GM10248 (cell line): ENCODE measurements around the gene NUP93.
"Not testable (repeated sequence)": the region's sequence is repeated elsewhere in the genome, so short reads cannot be mapped to it uniquely, and the experiment has no call there.

Experiments
- CTCF ChIA-PET: fragments of 300-600 bp; sonication (Branson Sonifier 250); formaldehyde crosslinking; extraction: SDS; loops from one replicate; lab custom pipeline; 2021; ENCODE audit warnings: antibody characterized with exemption; lab: Yijun Ruan, JAX
- POLR2A ChIA-PET: fragments of 350-650 bp; sonication (Branson Sonifier 250); formaldehyde crosslinking; extraction: SDS; loops from one replicate; lab custom pipeline; 2020; ENCODE audit warnings: antibody characterized with exemption; lab: Yijun Ruan, JAX
- DNase-seq: peaks from one replicate; pipeline ENCODE4 v3.0.0; 2012; ENCODE audit errors: extremely low spot score
- CTCF ChIP-seq: IDR thresholded peaks from 2 replicates; pipeline ENCODE4 v1.5.1; 2012; ENCODE audit warnings: mild to moderate bottlenecking, low read depth; ENCODE audit errors: extremely low read depth, missing control alignments, control extremely low read depth

Gene NUP93

GRCh38 chr16:56810954-56811353, 81.0 kb downstream of the NUP93 start:
- ChIA-PET POLR2A (no interaction called here), CTCF (no interaction called here)
- TF ChIP-seq CTCF: no peak
- DNase-seq: no peak

- DNase-seq, POLR2A ChIA-PET, CTCF ChIA-PET: not testable (repeated sequence)
Measured at GRCh38 chr16:56811602-56812001, 81.7 kb downstream of the NUP93 start.

GRCh38 chr16:56812884-56813283, 83.0 kb downstream of the NUP93 start:
- TF ChIP-seq CTCF: no peak
- no peak for DNase-seq
- CTCF ChIA-PET: interaction anchor here (1.8 kb wide), 1 partner anchor 20 kb away, joined by 6 read pairs; no protein-coding TSS in a partner anchor
- POLR2A ChIA-PET: no interaction called here

GRCh38 chr16:56814537-56815432, 84.9 kb downstream of the NUP93 start:
- TF ChIP-seq CTCF: no peak
- ChIA-PET CTCF (interaction anchor here (0.9 to 3.2 kb wide), 7 partner anchors 8 to 54 kb away, joined by 3 to 11 read pairs (median 5); no protein-coding TSS in a partner anchor), POLR2A (interaction anchor here (0.6 kb wide), 1 partner anchor 41 kb away, joined by 3 read pairs; no protein-coding TSS in a partner anchor)
- no peak for DNase-seq

GRCh38 chr16:56815721-56816120, 85.8 kb downstream of the NUP93 start:
- no peak for DNase-seq
- ChIA-PET CTCF (interaction anchor here (1.3 to 3.2 kb wide), 5 partner anchors 9 to 51 kb away, joined by 4 to 11 read pairs (median 6); no protein-coding TSS in a partner anchor), POLR2A (interaction anchor here (0.6 kb wide), 1 partner anchor 42 kb away, joined by 3 read pairs; no protein-coding TSS in a partner anchor)
- TF ChIP-seq CTCF: no peak

GRCh38 chr16:56817056-56817455, 87.1 kb downstream of the NUP93 start:
- DNase-seq: no peak
- CTCF ChIA-PET: interaction anchor here (0.9 to 3.2 kb wide), 7 partner anchors 12 to 50 kb away, joined by 3 to 11 read pairs (median 6); no protein-coding TSS in a partner anchor
- TF ChIP-seq CTCF: no peak
- POLR2A ChIA-PET: no interaction called here

GRCh38 chr16:56817938-56818337, 88.0 kb downstream of the NUP93 start:
- no peak for TF ChIP-seq CTCF
- ChIA-PET POLR2A (no interaction called here), CTCF (interaction anchor here (0.8 to 2.1 kb wide), 5 partner anchors 12 to 32 kb away, joined by 3 to 8 read pairs (median 3); no protein-coding TSS in a partner anchor)
- no peak for DNase-seq
